HG02763 (cell line): ENCODE measurements around the gene HABP4.

ENCODE experiments used
- ATAC-seq: cut with Tn5 transposase; IDR thresholded peaks from one replicate; pipeline ENCODE4 v1.9.1; 2021; ENCODE audit warnings: mild to moderate bottlenecking, moderate library complexity; ENCODE audit not compliant: unreplicated experiment

HABP4 gene, protein sequence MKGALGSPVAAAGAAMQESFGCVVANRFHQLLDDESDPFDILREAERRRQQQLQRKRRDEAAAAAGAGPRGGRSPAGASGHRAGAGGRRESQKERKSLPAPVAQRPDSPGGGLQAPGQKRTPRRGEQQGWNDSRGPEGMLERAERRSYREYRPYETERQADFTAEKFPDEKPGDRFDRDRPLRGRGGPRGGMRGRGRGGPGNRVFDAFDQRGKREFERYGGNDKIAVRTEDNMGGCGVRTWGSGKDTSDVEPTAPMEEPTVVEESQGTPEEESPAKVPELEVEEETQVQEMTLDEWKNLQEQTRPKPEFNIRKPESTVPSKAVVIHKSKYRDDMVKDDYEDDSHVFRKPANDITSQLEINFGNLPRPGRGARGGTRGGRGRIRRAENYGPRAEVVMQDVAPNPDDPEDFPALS

GRCh38 chr9:96449845-96450612, at the start of gene HABP4:
TSS of gene HABP4 (plus strand) at chr9:96450169. CDS start at chr9:96450280, 111 bp downstream.
- ATAC-seq: peak; percentile 93

DNA sequence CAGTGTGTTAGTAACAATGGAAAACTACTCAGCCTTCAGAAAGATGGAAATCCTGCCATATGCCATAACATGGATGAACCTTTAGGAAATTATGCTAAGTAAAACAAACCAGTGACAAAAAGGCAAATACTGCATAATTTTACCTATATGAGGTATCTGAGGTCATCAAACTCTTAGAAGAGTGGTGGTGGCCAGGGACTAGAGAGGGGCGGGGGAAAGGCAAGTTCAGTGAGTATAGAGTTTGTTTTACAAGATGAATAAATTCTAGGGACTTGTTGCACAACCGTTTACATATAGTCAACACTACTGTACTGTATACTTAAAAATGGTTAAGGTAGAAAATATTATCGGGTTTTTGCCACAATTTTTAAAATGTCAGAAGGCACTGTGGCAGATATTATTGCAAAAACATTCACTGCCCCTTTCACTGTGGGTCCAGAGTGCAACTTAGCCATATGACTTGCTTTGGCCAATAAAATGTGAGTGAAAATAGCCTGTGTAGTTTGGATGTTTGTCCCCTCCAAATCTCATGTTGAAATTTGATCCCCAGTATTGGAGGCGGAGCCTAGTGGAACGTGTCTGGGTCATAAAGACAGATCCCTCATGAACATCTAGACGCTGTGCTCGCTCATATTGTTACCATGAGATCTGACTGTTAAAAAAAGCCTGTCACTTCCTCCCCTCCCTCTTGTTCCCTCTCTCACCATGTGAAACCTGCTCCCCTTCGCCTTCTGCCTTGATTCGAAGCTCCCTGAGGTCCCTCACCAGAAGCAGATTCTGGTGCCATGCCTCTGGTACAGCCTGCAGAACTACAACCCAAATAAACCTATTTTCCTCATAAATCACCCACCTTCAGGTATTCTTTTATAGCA, 41.3 kb upstream of the HABP4 start:
- no peak for ATAC-seq

DNA sequence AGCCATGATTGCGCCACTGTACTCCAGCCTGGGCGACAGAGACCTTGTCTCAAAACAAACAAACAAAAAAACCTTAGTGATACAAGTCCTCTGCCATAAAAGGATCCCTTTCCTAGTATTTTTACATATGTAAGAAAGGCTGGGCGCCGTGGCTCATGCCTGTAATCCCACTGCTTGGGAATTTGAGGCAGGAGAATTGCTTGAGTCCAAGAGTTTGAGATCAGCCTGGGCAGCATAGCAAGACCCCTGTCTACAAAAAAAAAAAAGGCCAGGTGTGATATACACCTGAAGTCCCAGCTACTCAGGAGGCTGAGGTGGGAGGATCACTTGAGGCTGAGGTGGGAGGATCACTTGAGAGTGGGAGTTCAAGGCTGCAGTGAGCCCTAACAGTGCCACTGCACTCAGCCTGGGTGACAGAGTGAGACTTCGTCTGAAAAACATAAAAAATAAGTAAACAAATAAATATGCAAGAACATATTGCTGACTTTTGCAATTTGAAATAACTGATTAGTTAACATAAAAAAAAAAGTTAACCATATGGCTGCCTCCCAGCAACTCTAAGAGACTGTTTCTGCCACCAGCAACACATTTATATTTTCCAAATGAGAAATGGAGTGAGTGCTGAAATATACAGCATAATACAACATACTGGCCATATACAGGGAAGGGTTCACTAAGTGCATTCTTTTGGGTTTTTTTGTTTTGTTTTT, 38.7 kb upstream of the HABP4 start:
- ATAC-seq: no peak

DNA sequence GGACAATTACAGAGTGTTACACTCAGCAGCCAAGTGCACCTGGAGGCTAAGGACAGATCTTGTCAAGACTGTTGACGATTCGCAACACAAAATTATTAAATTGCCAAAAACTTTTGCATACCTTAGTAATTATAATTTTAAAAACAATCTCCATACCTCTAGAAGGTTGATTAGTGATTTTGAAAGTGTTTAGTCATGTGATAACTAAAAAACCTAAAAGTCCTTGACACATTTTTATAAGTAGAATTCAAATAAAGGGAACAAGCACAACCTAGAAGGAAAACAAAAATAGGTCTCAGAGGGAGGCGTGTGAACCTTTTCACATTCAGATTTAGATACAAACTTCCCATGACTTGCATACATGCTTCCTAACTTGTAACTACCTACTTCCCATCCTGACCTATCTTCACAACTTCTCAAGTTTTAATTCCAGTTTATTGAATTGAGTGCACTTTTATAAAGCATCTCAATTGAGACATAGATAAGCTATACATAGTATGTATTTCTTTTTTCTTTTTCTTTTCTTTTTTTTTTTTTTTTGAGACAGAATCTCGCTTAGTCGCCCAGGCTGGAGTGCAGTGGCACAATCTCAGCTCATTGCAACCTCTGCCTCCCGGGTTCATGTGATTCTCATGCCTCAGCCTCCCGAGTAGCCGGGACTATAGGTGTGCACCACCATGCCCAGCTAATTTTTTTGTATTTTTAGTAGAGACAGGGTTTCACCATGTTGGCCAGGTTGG, 37.6 kb upstream of the HABP4 start:
- ATAC-seq: no peak

GRCh38 chr9:96413302-96414221, 36.4 kb upstream of the HABP4 start:
- ATAC-seq: no peak

GRCh38 chr9:96417051-96417586, 32.9 kb upstream of the HABP4 start:
- ATAC-seq: peak; percentile 25

DNA sequence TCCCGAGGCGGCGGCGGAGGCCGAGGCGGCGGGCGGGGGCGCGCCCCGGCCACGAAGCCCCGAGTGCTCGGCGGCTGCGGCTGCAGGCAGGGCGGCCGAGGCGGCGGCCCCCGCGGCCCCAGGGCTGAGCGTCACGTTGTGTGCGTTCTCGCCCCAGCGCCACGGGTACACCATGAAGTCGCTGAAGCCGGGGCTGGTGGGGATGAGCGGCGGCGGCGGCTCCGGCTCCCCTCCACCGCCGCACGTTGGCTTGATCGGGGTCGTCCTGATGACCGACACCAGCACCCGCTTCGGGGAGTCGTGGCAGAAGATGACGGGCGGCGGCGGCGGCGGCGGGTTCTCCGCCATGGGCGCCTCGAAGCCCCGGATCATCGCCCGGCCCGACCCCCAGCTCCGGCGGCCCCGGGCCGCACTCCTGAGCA, 32.3 kb upstream of the HABP4 start:
- ATAC-seq: no peak

DNA sequence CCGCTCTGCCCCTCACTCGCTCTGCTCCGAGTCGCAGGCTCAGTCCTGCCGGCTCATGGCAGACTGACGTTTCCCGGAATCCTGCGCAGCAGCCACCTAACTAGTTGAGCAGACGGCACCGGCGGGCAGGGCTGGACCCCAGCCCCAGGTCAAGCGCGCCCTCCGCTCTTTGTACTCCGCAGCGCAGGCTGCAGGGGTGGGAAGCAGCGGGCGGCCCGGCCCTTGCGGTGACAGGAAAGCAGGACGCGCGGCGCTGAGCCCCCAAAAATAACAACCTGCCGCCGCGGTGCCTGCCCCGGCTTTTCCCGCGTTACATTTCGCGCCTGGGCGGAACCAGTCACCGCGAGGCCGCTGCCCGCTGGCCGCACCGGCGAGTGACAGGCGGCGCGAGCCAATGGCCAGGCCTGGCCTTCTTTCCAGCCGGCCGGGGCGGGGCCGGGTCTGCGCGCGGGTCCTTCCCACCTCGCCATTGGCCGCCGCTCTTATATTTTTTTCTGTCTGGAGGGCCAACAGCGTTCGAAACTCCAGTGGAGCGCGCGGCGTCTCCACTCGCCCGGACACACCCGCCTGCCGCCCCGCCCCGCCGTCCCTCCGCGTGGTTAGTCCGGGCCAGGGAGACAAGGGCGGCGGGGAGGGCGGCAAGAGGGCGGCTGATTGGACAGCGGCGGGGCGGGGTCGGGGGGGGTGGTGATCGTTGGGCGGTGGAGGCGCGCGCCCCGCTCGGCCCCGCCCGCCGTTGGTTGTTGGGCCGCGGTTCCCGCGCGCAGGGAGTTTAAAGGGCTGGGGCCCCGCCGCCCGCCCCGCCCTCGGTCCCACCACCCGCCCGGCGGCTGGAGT, 31.7 kb upstream of the HABP4 start, which contains the start of gene ZNF367:
ZNF367 (minus strand) TSS at position 288 of the 837 bp plus-strand sequence. CDS start 338 bp downstream, outside the sequence.
- peak; percentile 62 for ATAC-seq

DNA sequence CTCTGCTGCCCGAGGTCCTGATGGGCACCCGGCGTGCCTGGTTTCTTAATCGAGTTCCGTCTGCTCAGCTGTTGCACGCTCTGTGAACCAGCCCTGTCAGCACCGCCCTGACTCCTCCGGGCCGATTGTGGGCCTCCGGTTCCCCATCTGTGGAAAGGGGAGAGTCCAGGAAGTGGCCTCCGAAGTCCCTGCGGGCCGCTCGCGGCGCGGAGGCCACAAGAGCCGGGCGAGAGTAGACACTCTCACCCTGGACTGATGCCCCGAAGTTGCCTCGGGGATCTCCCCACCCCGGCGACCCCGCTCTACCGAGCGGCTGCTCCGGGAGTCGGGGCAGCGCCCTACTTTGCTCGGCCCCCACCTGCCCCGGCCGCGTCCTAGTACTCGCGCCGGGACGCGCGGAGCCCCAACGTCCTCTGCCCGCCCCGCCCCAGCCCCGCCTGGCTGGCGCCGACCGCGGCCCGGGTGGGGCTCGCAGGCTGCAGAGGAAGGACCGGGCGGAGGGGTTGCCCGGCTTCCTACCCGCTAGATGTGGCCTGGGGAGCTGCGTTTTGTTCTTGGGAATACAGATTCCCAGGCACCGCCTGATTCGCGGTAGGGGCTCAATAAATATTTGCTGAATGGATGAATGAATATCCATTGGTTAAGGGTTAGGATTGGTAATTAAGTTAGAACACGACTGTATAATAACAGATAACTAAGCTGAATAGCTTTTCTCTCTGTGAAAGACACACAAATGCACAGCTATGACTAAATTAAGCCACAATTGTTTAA, 30.9 kb upstream of the HABP4 start:
- ATAC-seq: peak; percentile 25

- no peak for ATAC-seq
Observed at GRCh38 chr9:96419691-96419969, 30.3 kb upstream of the HABP4 start.

GRCh38 chr9:96420468-96421219, 29.3 kb upstream of the HABP4 start:
- ATAC-seq: no peak

DNA sequence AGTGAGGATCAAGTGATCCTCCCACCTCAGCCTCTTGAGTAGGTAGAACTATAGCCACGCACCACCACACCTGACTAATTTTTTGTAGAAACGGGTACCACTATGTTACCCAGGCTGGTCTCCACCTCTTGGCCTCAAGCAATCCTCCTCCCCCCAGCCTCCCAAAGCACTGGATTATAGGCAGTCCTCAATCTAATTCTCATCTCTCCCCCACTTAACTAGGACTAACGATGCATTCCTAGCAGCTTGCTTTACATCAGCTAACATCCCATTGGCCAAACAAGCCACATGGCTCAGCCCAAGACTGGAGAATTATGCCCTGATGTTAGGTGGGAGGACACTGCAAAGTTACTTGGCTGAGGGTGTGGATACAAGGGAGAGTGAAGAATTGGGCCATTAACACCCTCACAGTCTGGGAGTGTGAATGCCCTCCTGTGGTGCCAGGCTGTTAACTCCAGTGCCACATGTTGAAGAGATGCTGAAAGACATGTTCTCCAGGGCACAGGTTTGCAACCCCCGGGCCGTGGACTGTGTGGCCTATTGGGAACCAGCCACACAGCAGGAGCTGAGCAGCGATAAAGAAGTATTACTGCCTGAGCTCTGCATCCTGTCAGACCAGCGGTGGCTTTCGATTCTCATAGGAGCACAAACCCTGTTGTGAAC, 26.5 kb upstream of the HABP4 start:
- ATAC-seq: no peak

- no peak for ATAC-seq
Observed at GRCh38 chr9:96423985-96424336, 26.0 kb upstream of the HABP4 start.

DNA sequence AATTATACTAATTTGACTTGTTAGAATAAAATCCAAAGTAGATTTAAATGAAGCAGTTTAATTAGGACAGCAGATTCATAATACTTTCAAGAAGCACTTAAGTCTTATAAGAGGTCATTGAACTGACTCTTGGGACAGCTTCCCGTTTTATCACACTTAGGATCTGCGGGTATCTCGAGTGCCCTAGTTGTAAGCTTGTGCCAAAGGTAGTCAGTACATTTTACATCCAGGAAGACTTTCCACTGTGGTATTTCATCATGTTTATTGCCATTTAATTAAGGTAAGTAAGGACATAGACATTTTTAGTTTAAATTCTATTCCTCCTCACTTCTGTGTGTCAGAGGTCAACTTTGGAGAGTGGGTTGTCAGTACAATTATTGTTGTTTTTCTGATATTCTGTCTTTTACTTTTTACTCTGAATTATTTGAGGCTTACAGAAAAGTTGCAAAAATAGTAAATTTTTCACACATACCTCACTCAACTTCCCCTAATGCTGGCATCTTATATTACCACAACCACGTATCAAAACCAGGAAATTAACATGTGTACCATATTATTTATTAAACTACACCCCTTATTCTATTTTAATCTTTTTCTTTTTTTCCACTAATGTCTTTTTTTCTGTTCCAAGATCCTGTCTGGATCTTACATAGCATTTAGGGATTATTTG, 24.3 kb upstream of the HABP4 start:
- ATAC-seq: no peak

- no peak for ATAC-seq
Observed at GRCh38 chr9:96429732-96430131, 20.2 kb upstream of the HABP4 start.
